ENCODE measurements around the gene HOXC10.

DNA sequence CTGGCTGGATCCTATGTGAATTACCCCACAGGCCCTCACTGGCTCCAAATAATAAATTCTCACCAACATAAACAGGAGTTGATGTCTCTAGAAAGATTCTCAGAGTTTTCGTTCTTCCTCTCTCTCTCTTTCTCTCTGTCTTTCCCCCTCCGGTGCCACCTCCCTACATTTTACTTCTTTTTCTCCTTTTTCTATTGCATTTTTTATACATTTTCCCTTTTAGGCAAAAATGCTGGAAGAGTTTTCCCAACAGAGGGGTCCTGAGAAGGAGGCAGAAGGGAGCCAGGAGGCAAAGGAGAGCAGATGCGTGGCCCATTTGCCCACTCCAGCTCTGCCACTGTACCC lies 42.5 kb downstream of the HOXC10 start:
- TF ChIP-seq CTCF (IDR thresholded peaks at IDR 0.05), result no peak
- no peak for TF ChIP-seq POLR2A (IDR thresholded peaks at IDR 0.05)

Measured in adrenal gland (tissue), 5 donors.